GM21360 (cell line): ENCODE data around the gene PRUNE2.

Experiments
- ATAC-seq: cut with Tn5 transposase; IDR thresholded peaks from one replicate; pipeline ENCODE4 v1.9.1; 2021; ENCODE audit warnings: mild to moderate bottlenecking, moderate library complexity; ENCODE audit not compliant: unreplicated experiment

PRUNE2 gene

GRCh38 chr9:76904661-76905457, 1.1 kb downstream of the PRUNE2 start:
- no peak for ATAC-seq

- ATAC-seq, result no peak
These were observed 3.5 kb downstream of the PRUNE2 start for GRCh38 chr9:76902395-76902794.

GRCh38 chr9:76901801-76902200, 4.1 kb downstream of the PRUNE2 start:
- ATAC-seq, result no peak

GRCh38 chr9:76900884-76901440, 5.0 kb downstream of the PRUNE2 start:
- no peak for ATAC-seq

- ATAC-seq, result no peak
These were observed 7.1 kb downstream of the PRUNE2 start for GRCh38 chr9:76898786-76899185.

GRCh38 chr9:76897804-76898525, 7.9 kb downstream of the PRUNE2 start:
- no peak for ATAC-seq

GRCh38 chr9:76896035-76896434, 9.9 kb downstream of the PRUNE2 start:
- ATAC-seq, result no peak

GRCh38 chr9:76895186-76895585, 10.7 kb downstream of the PRUNE2 start:
- ATAC-seq, result no peak

- no peak for ATAC-seq
These were observed 11.7 kb downstream of the PRUNE2 start for GRCh38 chr9:76894198-76894597.

GRCh38 chr9:76893395-76893932, 12.4 kb downstream of the PRUNE2 start:
- ATAC-seq, result no peak

- ATAC-seq, result peak; percentile 45
These were observed 14.0 kb downstream of the PRUNE2 start for GRCh38 chr9:76891874-76892273.

GRCh38 chr9:76891279-76891678, 14.6 kb downstream of the PRUNE2 start:
- ATAC-seq, result no peak

- ATAC-seq, result no peak
These were observed 18.0 kb downstream of the PRUNE2 start for GRCh38 chr9:76887951-76888350.

GRCh38 chr9:76887003-76887821, 18.7 kb downstream of the PRUNE2 start:
- ATAC-seq, result peak; percentile 33

GRCh38 chr9:76886318-76886717, 19.6 kb downstream of the PRUNE2 start:
- no peak for ATAC-seq

GRCh38 chr9:76884823-76885222, 21.1 kb downstream of the PRUNE2 start:
- no peak for ATAC-seq

GRCh38 chr9:76883341-76883855, 22.5 kb downstream of the PRUNE2 start:
- no peak for ATAC-seq

GRCh38 chr9:76882686-76883085, 23.2 kb downstream of the PRUNE2 start:
- peak; percentile 88 for ATAC-seq

- no peak for ATAC-seq
These were observed 25.7 kb downstream of the PRUNE2 start for GRCh38 chr9:76880210-76880609.

GRCh38 chr9:76878933-76879332, 27.0 kb downstream of the PRUNE2 start:
- ATAC-seq, result no peak

- no peak for ATAC-seq
These were observed 28.0 kb downstream of the PRUNE2 start for GRCh38 chr9:76877961-76878360.
